IMR-90 (cell line): ENCODE measurements around the gene F12.

ENCODE experiments used
- CTCF ChIP-seq: conservative IDR thresholded peaks from 2 replicates; pipeline ENCODE4 v1.5.1; 2012; ENCODE audit warnings: mild to moderate bottlenecking, low read depth, low read length, improper control_type of control experiment
- USF2 ChIP-seq: fragments of 150-350 bp; IDR thresholded peaks from 2 replicates; pipeline ENCODE4 v1.6.1; 2017; ENCODE audit warnings: mild to moderate bottlenecking, antibody characterized with exemption, low read length, low read depth

DNA sequence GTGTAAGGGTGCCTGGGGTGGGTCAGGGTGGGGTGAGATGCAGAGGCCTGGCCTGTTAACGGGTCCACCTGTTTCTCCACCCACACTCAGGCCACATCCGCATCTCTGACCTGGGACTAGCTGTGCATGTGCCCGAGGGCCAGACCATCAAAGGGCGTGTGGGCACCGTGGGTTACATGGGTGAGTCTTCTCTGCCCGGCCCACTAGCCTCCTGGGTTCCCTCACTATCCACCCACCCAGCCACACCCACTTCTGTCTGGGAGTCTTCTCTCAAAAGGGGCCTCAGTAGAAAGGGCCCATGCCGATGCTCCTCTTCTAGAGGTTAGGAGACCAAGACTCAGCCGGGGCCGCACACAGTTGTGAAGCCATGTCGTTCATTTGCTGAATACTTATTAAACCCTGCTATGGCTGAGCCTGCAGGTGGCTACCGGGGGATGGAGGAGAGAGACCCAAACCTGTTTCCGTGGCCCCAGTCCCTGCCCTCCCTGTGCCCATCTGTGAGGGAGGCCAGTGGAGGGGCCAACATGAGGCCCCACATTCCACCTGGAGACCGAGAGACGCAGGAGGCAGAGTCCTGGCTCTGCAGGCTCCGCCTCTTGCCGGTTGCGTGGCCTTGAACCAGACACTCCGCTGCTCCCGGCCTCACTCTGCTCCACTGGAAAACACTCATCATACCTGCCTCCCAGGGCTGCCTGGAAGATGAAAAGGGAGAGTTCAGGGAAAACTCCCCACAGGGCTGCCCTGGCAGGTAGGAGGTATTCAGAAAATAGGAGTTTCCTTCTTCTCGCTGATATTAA lies 25.8 kb upstream of the F12 start:
- TF ChIP-seq CTCF (no peak), USF2 (no peak)
